ENCODE measurements around the gene DNAJC27. TPM values are rescaled to one million over a fixed set of nuclear protein-coding genes. Genes with fewer than 3 reads are reported as not detected.
A peak's percentile ranks its signal among the peaks of the same experiment; 100 is the strongest.

DNAJC27 gene
- polyA plus RNA-seq, 1 of the 3 experiments (the other 2 are of a cell fraction), result 2.4 TPM

- no peak overlapping the region for H3K9ac ChIP-seq
- no peaks in the 10 kb centered on the region for H3K27me3 ChIP-seq (ENCODE audit: insufficient read depth)
- no peak overlapping the region for H2AFZ ChIP-seq (ENCODE audit: low read depth)
- H3K27ac ChIP-seq (ENCODE audit: low read depth in 2 of 2, low read length in 1 of 2), result no peak overlapping the region
- H3K9me2 ChIP-seq, result no peaks in the 10 kb centered on the region
- CTCF ChIA-PET, result interaction anchor here (1.1 to 3.1 kb wide), 3 partner anchors 91 to 277 kb away, joined by 3 to 11 read pairs (median 5); no protein-coding TSS in a partner anchor
- POLR2A ChIA-PET, result interaction anchor here (1.0 kb wide), 1 partner anchor 9 kb away, joined by 6 read pairs; no protein-coding TSS in a partner anchor
- peaks cover 1% of the 10 kb centered on the region; the same call in 1 of the 2 replicates for H4K20me1 ChIP-seq (ENCODE audit: insufficient read depth)
- H3K4me2 ChIP-seq, result peak overlapping the region; percentile 94
- peaks cover 6% of the 10 kb centered on the region for H3F3A ChIP-seq (replicated peaks; ENCODE audit: insufficient read depth)
- peaks cover 8% of the 10 kb centered on the region; the same call in 1 of the 2 replicates for H3K79me2 ChIP-seq (ENCODE audit: insufficient read depth)
- H3K9me3 ChIP-seq, result no peaks in the 10 kb centered on the region
- TF ChIP-seq, protein P1, sequence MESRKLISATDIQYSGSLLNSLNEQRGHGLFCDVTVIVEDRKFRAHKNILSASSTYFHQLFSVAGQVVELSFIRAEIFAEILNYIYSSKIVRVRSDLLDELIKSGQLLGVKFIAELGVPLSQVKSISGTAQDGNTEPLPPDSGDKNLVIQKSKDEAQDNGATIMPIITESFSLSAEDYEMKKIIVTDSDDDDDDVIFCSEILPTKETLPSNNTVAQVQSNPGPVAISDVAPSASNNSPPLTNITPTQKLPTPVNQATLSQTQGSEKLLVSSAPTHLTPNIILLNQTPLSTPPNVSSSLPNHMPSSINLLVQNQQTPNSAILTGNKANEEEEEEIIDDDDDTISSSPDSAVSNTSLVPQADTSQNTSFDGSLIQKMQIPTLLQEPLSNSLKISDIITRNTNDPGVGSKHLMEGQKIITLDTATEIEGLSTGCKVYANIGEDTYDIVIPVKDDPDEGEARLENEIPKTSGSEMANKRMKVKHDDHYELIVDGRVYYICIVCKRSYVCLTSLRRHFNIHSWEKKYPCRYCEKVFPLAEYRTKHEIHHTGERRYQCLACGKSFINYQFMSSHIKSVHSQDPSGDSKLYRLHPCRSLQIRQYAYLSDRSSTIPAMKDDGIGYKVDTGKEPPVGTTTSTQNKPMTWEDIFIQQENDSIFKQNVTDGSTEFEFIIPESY (IDR thresholded peaks at IDR 0.05; ENCODE audit: borderline replicate concordance, low read depth), result no peak
- TF ChIP-seq MAX (IDR thresholded peaks at IDR 0.05; ENCODE audit: low read depth), result no peak
- TF ChIP-seq MXI1 (IDR thresholded peaks at IDR 0.05; ENCODE audit: low read depth, low read length), result no peak
- TF ChIP-seq RAD21 (IDR thresholded peaks at IDR 0.05; ENCODE audit: low read length), result no peak
- TF ChIP-seq IRF3 (IDR thresholded peaks at IDR 0.05; ENCODE audit: low read depth, low read length), result no peak
- TF ChIP-seq REST (IDR thresholded peaks at IDR 0.05; ENCODE audit: low read depth, low read length), result no peak
- TF ChIP-seq RXRA (IDR thresholded peaks at IDR 0.05; ENCODE audit: borderline replicate concordance, low read depth), result no peak
- TF ChIP-seq CHD2 (IDR thresholded peaks at IDR 0.05; ENCODE audit: low read length, partially characterized antibody), result no peak
- TF ChIP-seq, protein P2, sequence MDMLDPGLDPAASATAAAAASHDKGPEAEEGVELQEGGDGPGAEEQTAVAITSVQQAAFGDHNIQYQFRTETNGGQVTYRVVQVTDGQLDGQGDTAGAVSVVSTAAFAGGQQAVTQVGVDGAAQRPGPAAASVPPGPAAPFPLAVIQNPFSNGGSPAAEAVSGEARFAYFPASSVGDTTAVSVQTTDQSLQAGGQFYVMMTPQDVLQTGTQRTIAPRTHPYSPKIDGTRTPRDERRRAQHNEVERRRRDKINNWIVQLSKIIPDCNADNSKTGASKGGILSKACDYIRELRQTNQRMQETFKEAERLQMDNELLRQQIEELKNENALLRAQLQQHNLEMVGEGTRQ (IDR thresholded peaks at IDR 0.05; ENCODE audit: borderline replicate concordance, low read depth, low read length), result no peak
- no peak for TF ChIP-seq FOSL2 (IDR thresholded peaks at IDR 0.05; ENCODE audit: borderline replicate concordance, low read depth)
- TF ChIP-seq, protein P3, sequence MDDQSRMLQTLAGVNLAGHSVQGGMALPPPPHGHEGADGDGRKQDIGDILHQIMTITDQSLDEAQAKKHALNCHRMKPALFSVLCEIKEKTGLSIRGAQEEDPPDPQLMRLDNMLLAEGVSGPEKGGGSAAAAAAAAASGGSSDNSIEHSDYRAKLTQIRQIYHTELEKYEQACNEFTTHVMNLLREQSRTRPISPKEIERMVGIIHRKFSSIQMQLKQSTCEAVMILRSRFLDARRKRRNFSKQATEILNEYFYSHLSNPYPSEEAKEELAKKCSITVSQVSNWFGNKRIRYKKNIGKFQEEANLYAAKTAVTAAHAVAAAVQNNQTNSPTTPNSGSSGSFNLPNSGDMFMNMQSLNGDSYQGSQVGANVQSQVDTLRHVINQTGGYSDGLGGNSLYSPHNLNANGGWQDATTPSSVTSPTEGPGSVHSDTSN (IDR thresholded peaks at IDR 0.05), result no peak
- no peak for TF ChIP-seq MEF2A (IDR thresholded peaks at IDR 0.05; ENCODE audit: borderline replicate concordance, low read depth)
- H3K4me1 ChIP-seq (ENCODE audit: control insufficient read depth in 1 of 2, insufficient read depth in 2 of 2, low read depth in 1 of 2, low read length in 1 of 2), result peaks cover 0 to 27% of the 10 kb centered on the region in 2 experiments; a peak in 1 of 4 replicates
- DNase-seq, result no peak
- no peaks in the 10 kb centered on the region for H3K36me3 ChIP-seq (replicated peaks in 1 of 2; ENCODE audit: control insufficient read depth in 1 of 2, insufficient read depth in 2 of 2, low read length in 1 of 2)
- peak overlapping the region; percentile 66 to 73; a peak in 2 of 4 replicates for H3K4me3 ChIP-seq (ENCODE audit: low read depth in 2 of 2, low read length in 1 of 2)
- WGBS (ENCODE audit: low lambda C conversion rate), result 95% methylated on average over 36 of the region's 42 CpGs
Observed at GRCh38 chr2:24918326-24919036, 53.3 kb downstream of the DNAJC27 start.
